ENCODE data around the gene TNFRSF19.

- TF ChIP-seq CTCF (IDR thresholded peaks at IDR 0.05) (no peak), POLR2A (IDR thresholded peaks at IDR 0.05) (no peak)
Observed at GRCh38 chr13:23609874-23610576, 39.8 kb downstream of the TNFRSF19 start.

All from uterus (tissue), 2 donors.